ENCODE results near the gene SYNE4.

SYNE4 gene

GRCh38 chr19:36008336-36008978, at the start of gene SYNE4:
TSS of gene SYNE4 (minus strand) at chr19:36008813. CDS start at chr19:36008681, 132 bp downstream.
- no peak for TF ChIP-seq CTCF (IDR thresholded peaks at IDR 0.05; ENCODE audit: poor library complexity, severe bottlenecking)
- DNase-seq (ENCODE audit: low spot score): no peak
- H3K9me3 ChIP-seq (ENCODE audit: severe bottlenecking): no peaks in the 10 kb centered on the region
- H3K27me3 ChIP-seq (ENCODE audit: insufficient read depth, poor library complexity, severe bottlenecking): no peaks in the 10 kb centered on the region
- no peaks in the 10 kb centered on the region for H3K36me3 ChIP-seq (ENCODE audit: low read depth)
- no peaks in the 10 kb centered on the region for H3K4me1 ChIP-seq (ENCODE audit: insufficient read depth, poor library complexity, severe bottlenecking)
- peak; percentile 76 for ATAC-seq (ENCODE audit: low read depth)
- H3K4me3 ChIP-seq (ENCODE audit: severe bottlenecking): peak within 1 kb of the TSS; percentile 57
- peak within 1 kb of the TSS; percentile 26 for H3K27ac ChIP-seq (ENCODE audit: poor library complexity, severe bottlenecking)

- Histone ChIP-seq H3K9me3 (ENCODE audit: severe bottlenecking) (no peaks in the 10 kb centered on the region), H3K27ac (ENCODE audit: poor library complexity, severe bottlenecking) (peak within 1 kb of the TSS; percentile 80), H3K36me3 (ENCODE audit: low read depth) (peaks cover 11% of the 10 kb centered on the region), H3K4me1 (ENCODE audit: insufficient read depth, poor library complexity, severe bottlenecking) (no peaks in the 10 kb centered on the region), H3K27me3 (ENCODE audit: insufficient read depth, poor library complexity, severe bottlenecking) (no peaks in the 10 kb centered on the region), H3K4me3 (ENCODE audit: severe bottlenecking) (peak within 1 kb of the TSS; percentile 79)
- DNase-seq (ENCODE audit: low spot score) (peak; percentile 93), ATAC-seq (ENCODE audit: low read depth) (peak; percentile 81)
- TF ChIP-seq CTCF (IDR thresholded peaks at IDR 0.05; ENCODE audit: poor library complexity, severe bottlenecking): peak; percentile 20
Measured at GRCh38 chr19:36054733-36055686, 46.4 kb upstream of the SYNE4 start, which contains the start of gene WDR62. TSS of gene WDR62 (plus strand) at chr19:36054897. CDS start at chr19:36054972, 75 bp downstream.

DNA sequence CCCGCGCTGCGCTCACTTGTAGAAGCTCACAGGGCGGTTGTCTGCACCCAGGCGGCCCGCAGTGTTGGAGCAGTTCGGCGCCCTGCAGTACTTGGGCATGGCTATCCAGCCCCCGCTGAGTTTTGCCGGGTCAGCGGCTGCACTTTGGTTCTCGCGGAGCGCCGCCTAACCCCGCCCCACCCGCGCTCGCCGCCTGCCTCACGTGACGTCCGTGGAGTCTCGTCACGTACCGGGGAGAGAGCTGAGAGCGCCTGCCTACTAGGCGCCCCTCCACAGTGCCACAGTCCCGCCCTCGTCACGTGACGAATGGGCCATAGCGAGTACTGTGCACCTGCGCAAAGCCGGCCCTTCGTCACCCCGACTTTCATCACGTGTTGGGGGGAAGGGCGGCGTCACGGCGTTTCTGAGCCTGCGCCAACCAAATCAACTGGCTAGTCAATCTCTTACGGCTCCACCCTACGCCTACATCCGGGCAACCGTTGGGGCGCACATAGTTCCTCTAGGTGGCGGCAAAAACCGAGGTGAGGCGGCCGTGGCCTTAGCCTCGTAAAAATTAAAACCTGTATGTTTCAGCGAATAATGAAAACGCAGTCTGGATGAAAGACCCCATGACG, 45.6 kb upstream of the SYNE4 start, which contains the start of gene THAP8:
Gene THAP8 (minus strand): TSS at position 167 of the 614 bp plus-strand sequence. CDS start 68 bp downstream, at position 99.
- DNase-seq (ENCODE audit: low spot score) (peak; percentile 98), ATAC-seq (ENCODE audit: low read depth) (peak; percentile 79)
- Histone ChIP-seq H3K4me1 (ENCODE audit: insufficient read depth, poor library complexity, severe bottlenecking) (peaks cover 3% of the 10 kb centered on the region), H3K27ac (ENCODE audit: poor library complexity, severe bottlenecking) (peak within 1 kb of the TSS; percentile 80), H3K36me3 (ENCODE audit: low read depth) (peaks cover 7% of the 10 kb centered on the region; the same call in 1 of the 2 replicates), H3K9me3 (ENCODE audit: severe bottlenecking) (no peaks in the 10 kb centered on the region), H3K27me3 (ENCODE audit: insufficient read depth, poor library complexity, severe bottlenecking) (no peaks in the 10 kb centered on the region), H3K4me3 (ENCODE audit: severe bottlenecking) (peak within 1 kb of the TSS; percentile 79)
- TF ChIP-seq CTCF (IDR thresholded peaks at IDR 0.05; ENCODE audit: poor library complexity, severe bottlenecking): peak; percentile 47

GRCh38 chr19:36051637-36052036, 43.0 kb upstream of the SYNE4 start:
- no peak for DNase-seq (ENCODE audit: low spot score)
- no peak overlapping the region for H3K27ac ChIP-seq (ENCODE audit: poor library complexity, severe bottlenecking)
- TF ChIP-seq CTCF (IDR thresholded peaks at IDR 0.05; ENCODE audit: poor library complexity, severe bottlenecking): no peak
- no peaks in the 10 kb centered on the region for H3K27me3 ChIP-seq (ENCODE audit: insufficient read depth, poor library complexity, severe bottlenecking)
- H3K36me3 ChIP-seq (ENCODE audit: low read depth): no peaks in the 10 kb centered on the region
- H3K4me3 ChIP-seq (ENCODE audit: severe bottlenecking): no peak overlapping the region
- no peaks in the 10 kb centered on the region for H3K9me3 ChIP-seq (ENCODE audit: severe bottlenecking)
- no peak for ATAC-seq (ENCODE audit: low read depth)
- H3K4me1 ChIP-seq (ENCODE audit: insufficient read depth, poor library complexity, severe bottlenecking): peaks cover 3% of the 10 kb centered on the region
